ENCODE results near the gene CHST11.

DNA sequence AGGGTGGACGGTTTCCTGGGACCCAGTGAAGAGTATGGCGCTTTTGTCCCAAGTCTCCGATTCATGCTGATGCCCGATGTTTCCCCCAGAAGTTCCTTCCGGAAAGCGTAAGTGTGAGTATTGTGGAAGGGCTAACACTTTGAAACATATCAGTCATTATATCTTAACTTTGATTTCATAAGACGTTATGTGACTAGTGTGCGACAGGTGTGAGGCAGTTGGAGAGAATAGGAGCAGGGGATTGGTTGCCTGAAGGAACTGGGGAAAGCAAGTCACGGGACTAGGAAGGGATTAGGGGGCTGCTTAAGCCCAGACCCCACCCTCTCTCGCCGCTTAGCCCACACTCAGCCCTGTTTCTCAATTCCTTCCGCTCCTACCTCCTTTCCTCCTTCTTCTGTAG is 154.9 kb downstream of the CHST11 start:
- TF ChIP-seq CTCF (IDR thresholded peaks at IDR 0.05) = no peak
- TF ChIP-seq POLR2A (IDR thresholded peaks at IDR 0.05) = no peak
- TF ChIP-seq POLR2AphosphoS5 (IDR thresholded peaks at IDR 0.05) = no peak

All from breast epithelium (tissue), 3 donors.